Fibroblast of lung (primary cell): ENCODE measurements around the gene PEX11A. TPM values are rescaled to one million over a fixed set of nuclear protein-coding genes. Genes with fewer than 3 reads are reported as not detected.

Source experiments
- DNase-seq, 2 donors: peaks; one replicate each; pipeline versions ENCODE4 v3.0.0 to v3.0.0-alpha.2; 2010; ENCODE audit warnings: low read depth in 2 of 2
- H2AFZ ChIP-seq: 2 replicates; pipeline ENCODE4 v1.5.1; 2012; ENCODE audit warnings: low read length, control low read depth, inconsistent platforms
- H3K27ac ChIP-seq: 2 replicates; pipeline ENCODE4 v1.5.1; 2011; ENCODE audit warnings: low read length, control low read depth; ENCODE audit not compliant: insufficient read depth
- H3K27me3 ChIP-seq: 2 replicates; pipeline ENCODE4 v1.5.1; 2011; ENCODE audit warnings: mild to moderate bottlenecking, low read length; ENCODE audit not compliant: control insufficient read depth, insufficient read depth
- H3K36me3 ChIP-seq: 2 replicates; pipeline ENCODE4 v1.5.1; 2011; ENCODE audit warnings: low read length; ENCODE audit not compliant: control insufficient read depth, insufficient read depth
- H3K4me1 ChIP-seq: 2 replicates; pipeline ENCODE4 v1.5.1; 2011; ENCODE audit warnings: low read length; ENCODE audit not compliant: control insufficient read depth, insufficient read depth; ENCODE audit errors: extremely low read depth
- H3K4me2 ChIP-seq: 2 replicates; pipeline ENCODE4 v1.5.1; 2011; ENCODE audit warnings: low read length, control low read depth; ENCODE audit not compliant: insufficient read depth; ENCODE audit errors: extremely low read depth
- H3K4me3 ChIP-seq, 4 experiments: fragments of 200-600 bp in 1 of 4; sonication (generic) in 1 of 4; replicated peaks in 1 of 4; 2 replicates each; pipeline ENCODE4 v1.5.1; 2011 to 2016; ENCODE audit warnings: low read length in 4 of 4, low read depth in 3 of 4, mild to moderate bottlenecking in 3 of 4, control low read depth in 2 of 4, inconsistent platforms in 1 of 4, mixed read lengths in 1 of 4; ENCODE audit not compliant: insufficient read depth in 1 of 4; ENCODE audit errors: control extremely low read depth in 1 of 4
- H3K79me2 ChIP-seq: 2 replicates; pipeline ENCODE4 v1.5.1; 2012; ENCODE audit warnings: mild to moderate bottlenecking, low read length, inconsistent platforms; ENCODE audit not compliant: control insufficient read depth, insufficient read depth
- H3K9ac ChIP-seq: 2 replicates; pipeline ENCODE4 v1.5.1; 2011; ENCODE audit warnings: mild to moderate bottlenecking, low read length, control low read depth; ENCODE audit not compliant: insufficient read depth
- H3K9me3 ChIP-seq: 2 replicates; pipeline ENCODE4 v1.5.1; 2012; ENCODE audit warnings: low read depth, low read length; ENCODE audit not compliant: control insufficient read depth, insufficient read depth
- H4K20me1 ChIP-seq: 2 replicates; pipeline ENCODE4 v1.5.1; 2011; ENCODE audit warnings: low read length; ENCODE audit not compliant: control insufficient read depth, insufficient read depth; ENCODE audit errors: extremely low read depth
- EZH2 ChIP-seq: IDR thresholded peaks from 2 replicates; pipeline ENCODE4 v1.5.1; 2012; ENCODE audit warnings: low read length, control low read depth, mild to moderate bottlenecking; ENCODE audit errors: missing control alignments
- polyA plus RNA-seq, 2 donors: library from polyadenylated mRNA; depleted of rRNA in 1 of 2; stranded (reverse) in 1 of 2; unstranded in 1 of 2; fragments of >200 nt; gene quantifications; 2 replicates each; pipeline ENCODE4 v1.2.1, GENCODE V29; 2011 to 2012; ENCODE audit warnings: missing spikeins in 1 of 2
- total RNA-seq: library from RNA; depleted of rRNA; stranded (reverse); fragments of >200 nt; gene quantifications from 2 replicates; pipeline ENCODE4 v1.2.1, GENCODE V29; 2014
- TF ChIP-seq, protein P1 (sequence below), 2 donors: IDR thresholded peaks in 1 of 2; conservative IDR thresholded peaks in 1 of 2; 1 replicate in 1 of 2; 2 replicates in 1 of 2; pipeline ENCODE4 v1.5.1; 2011 to 2012; ENCODE audit warnings: low read length in 2 of 2, control low read depth in 1 of 2, inconsistent platforms in 1 of 2, low read depth in 1 of 2, mild to moderate bottlenecking in 1 of 2

The PEX11A gene
- total and polyA plus RNA-seq, 2 donors (not counting 1 experiment from before 2014, with no cell fraction given): 6.6 to 11.7 TPM

DNA sequence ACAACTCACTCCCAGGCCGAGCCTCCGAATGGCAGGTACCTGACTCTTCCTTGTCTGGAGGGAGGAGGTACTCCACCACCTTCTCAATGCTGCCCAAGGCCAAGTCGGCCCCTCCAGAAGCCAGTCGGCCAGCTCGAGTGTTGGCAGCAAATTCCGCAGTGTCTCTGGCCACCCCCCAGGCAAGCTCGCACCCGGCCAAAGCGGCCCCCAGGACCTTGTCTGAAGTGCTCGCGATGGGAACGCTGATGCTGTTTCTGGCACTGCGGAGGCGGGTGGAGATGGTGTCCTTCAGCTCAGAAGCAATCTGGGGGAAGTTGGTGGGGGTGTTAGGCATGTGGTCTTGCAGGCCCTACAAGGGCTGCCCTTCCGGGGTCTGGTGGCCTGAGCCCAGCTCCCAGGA lies 20.6 kb downstream of the PEX11A start:
- Histone ChIP-seq H3K9me3 (no peaks in the 10 kb centered on the region), H3K4me2 (no peak overlapping the region), H4K20me1 (no peaks in the 10 kb centered on the region), H3K4me1 (no peaks in the 10 kb centered on the region), H3K27ac (no peak overlapping the region), H3K9ac (no peak overlapping the region), H3K79me2 (no peaks in the 10 kb centered on the region), H2AFZ (no peak overlapping the region), H3K27me3 (no peaks in the 10 kb centered on the region), H3K4me3 (no peak overlapping the region), H3K36me3 (no peaks in the 10 kb centered on the region)
- DNase-seq: no peak
- TF ChIP-seq, protein P1, sequence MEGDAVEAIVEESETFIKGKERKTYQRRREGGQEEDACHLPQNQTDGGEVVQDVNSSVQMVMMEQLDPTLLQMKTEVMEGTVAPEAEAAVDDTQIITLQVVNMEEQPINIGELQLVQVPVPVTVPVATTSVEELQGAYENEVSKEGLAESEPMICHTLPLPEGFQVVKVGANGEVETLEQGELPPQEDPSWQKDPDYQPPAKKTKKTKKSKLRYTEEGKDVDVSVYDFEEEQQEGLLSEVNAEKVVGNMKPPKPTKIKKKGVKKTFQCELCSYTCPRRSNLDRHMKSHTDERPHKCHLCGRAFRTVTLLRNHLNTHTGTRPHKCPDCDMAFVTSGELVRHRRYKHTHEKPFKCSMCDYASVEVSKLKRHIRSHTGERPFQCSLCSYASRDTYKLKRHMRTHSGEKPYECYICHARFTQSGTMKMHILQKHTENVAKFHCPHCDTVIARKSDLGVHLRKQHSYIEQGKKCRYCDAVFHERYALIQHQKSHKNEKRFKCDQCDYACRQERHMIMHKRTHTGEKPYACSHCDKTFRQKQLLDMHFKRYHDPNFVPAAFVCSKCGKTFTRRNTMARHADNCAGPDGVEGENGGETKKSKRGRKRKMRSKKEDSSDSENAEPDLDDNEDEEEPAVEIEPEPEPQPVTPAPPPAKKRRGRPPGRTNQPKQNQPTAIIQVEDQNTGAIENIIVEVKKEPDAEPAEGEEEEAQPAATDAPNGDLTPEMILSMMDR (conservative IDR thresholded peaks at IDR 0.05 in 1 of 2, IDR thresholded peaks at IDR 0.05 in 1 of 2; ENCODE audit: low read depth in 1 of 2, low read length in 2 of 2): no peak
- no peak for TF ChIP-seq EZH2

DNA sequence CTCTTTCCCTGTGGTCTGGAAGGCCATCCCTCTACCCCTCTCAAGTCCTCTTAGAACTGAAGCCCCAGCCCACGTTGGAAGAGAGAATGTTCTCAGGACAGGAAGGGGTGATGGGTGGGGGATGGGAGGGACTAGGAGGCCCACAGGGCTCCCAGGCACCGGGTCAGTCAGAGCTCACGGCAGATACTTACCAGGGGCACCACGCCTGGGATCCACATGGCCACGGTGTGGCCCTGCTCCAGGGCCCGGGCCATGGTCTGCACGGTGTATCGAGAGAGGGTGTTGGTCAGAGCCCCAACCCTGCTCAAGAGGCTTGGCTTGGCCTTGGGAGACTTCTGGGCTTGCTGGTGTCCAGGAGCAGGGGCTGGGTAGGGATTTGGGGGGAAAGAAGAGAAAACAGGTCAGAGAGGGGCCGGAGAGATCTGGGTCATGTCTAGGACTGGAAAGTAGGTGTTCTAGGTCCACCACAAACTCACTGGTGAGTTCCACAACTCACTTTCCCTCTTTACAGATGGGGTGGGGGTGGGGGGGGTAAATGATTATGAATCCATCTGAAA lies 21.2 kb downstream of the PEX11A start:
- no peak overlapping the region for H3K9ac ChIP-seq
- TF ChIP-seq EZH2: no peak
- TF ChIP-seq, protein P1 (conservative IDR thresholded peaks at IDR 0.05 in 1 of 2, IDR thresholded peaks at IDR 0.05 in 1 of 2; ENCODE audit: low read depth in 1 of 2, low read length in 2 of 2): no peak
- H2AFZ ChIP-seq: no peak overlapping the region
- no peaks in the 10 kb centered on the region for H4K20me1 ChIP-seq
- no peak for DNase-seq
- H3K4me1 ChIP-seq: no peaks in the 10 kb centered on the region
- H3K79me2 ChIP-seq: no peaks in the 10 kb centered on the region
- H3K4me2 ChIP-seq: no peak overlapping the region
- H3K27ac ChIP-seq: no peak overlapping the region
- H3K36me3 ChIP-seq: no peaks in the 10 kb centered on the region
- no peaks in the 10 kb centered on the region for H3K9me3 ChIP-seq
- no peak overlapping the region for H3K4me3 ChIP-seq
- H3K27me3 ChIP-seq: no peaks in the 10 kb centered on the region

DNA sequence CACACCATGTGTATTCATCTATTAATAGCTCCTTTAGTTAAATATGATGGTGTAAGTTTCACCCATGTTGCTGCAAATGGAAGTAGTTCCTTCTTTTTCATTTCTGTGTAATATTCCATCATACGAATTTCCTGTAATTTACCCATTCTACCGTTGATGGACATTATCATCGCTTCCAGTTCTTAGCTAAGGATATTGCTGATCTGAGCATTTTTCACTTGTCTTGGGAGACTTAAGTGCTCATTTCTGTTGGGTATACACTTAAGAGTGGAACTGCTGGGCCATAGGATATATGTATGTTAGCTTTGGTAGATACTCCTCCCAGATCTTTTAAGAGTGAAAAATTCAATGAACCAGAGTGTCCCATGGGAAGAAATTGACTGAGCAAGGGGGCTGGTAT lies 22.4 kb downstream of the PEX11A start:
- no peak for TF ChIP-seq EZH2
- TF ChIP-seq, protein P1 (conservative IDR thresholded peaks at IDR 0.05 in 1 of 2, IDR thresholded peaks at IDR 0.05 in 1 of 2; ENCODE audit: low read depth in 1 of 2, low read length in 2 of 2): no peak
- DNase-seq: no peak

More for the DNA sequence above, 22.4 kb downstream of the PEX11A start:
- Histone ChIP-seq H2AFZ (no peak overlapping the region), H3K79me2 (no peaks in the 10 kb centered on the region), H3K4me2 (no peak overlapping the region), H3K9ac (no peak overlapping the region), H3K9me3 (no peaks in the 10 kb centered on the region), H3K27me3 (no peaks in the 10 kb centered on the region), H3K4me1 (peaks cover 3% of the 10 kb centered on the region), H3K36me3 (no peaks in the 10 kb centered on the region), H3K4me3 (no peak overlapping the region), H3K27ac (no peak overlapping the region), H4K20me1 (no peaks in the 10 kb centered on the region)
